Testis (tissue), 3 donors: ENCODE data around the gene POR. TPM values are rescaled to one million over a fixed set of nuclear protein-coding genes. Genes with fewer than 3 reads are reported as not detected.

Source experiments
- DNase-seq: peaks from one replicate; pipeline ENCODE4 v3.0.0-alpha.2; 2019
- H3K27ac ChIP-seq, 2 donors: fragments of 200-600 bp; sonication (generic); one replicate each; pipeline ENCODE4 v1.5.1; 2019
- H3K27me3 ChIP-seq: fragments of 200-600 bp; sonication (generic); one replicate; pipeline ENCODE4 v1.5.1; 2019
- H3K36me3 ChIP-seq: fragments of 200-600 bp; sonication (generic); one replicate; pipeline ENCODE4 v1.5.1; 2017; ENCODE audit warnings: low read depth; ENCODE audit errors: missing control alignments
- H3K4me1 ChIP-seq: fragments of 200-600 bp; sonication (generic); one replicate; pipeline ENCODE4 v1.5.1; 2019
- H3K4me3 ChIP-seq, 2 donors: fragments of 200-600 bp; sonication (generic); one replicate each; pipeline ENCODE4 v1.5.1; 2017 to 2019
- H3K9me3 ChIP-seq: fragments of 200-600 bp; sonication (generic); one replicate; pipeline ENCODE4 v1.5.1; 2017
- POLR2A ChIP-seq: fragments of 450-650 bp; IDR thresholded peaks from one replicate; pipeline ENCODE4 v1.6.1; 2017; ENCODE audit warnings: antibody characterized with exemption, mild to moderate bottlenecking, moderate library complexity
- WGBS, 2 donors: methylation state at CpG; one replicate each; pipeline ENCODE4 v1.1.5; 2018; 5-methylcytosine and 5-hydroxymethylcytosine counted together
- intact Hi-C: fragments of 100-400 bp; cut with DNase I; formaldehyde crosslinking; loops from one replicate; pipeline ENCODE4 v1.15.1; 2023; ENCODE audit warnings: low total_unique reads
- polyA plus RNA-seq: library from polyadenylated mRNA; stranded (reverse); fragments of 350-450 nt; fragmentation: Illumina TruSeq; extraction: RNeasy Lipid Tissue Mini Kit (QIAGEN cat#74804); gene quantifications from one replicate; pipeline ENCODE4 v1.2.3, GENCODE V29; 2014; ENCODE audit warnings: low read depth, low replicate concordance; ENCODE audit not compliant: insufficient read depth
- total RNA-seq, 2 donors: library from RNA; depleted of rRNA; stranded (reverse); fragments of >200 nt; gene quantifications; one replicate each; pipeline ENCODE4 v1.2.3, GENCODE V29; 2016
- TF ChIP-seq, protein P1 (sequence below), 3 experiments: fragments of 450-650 bp in 2 of 3; fragments of 200-600 bp in 1 of 3; sonication (generic) in 1 of 3; IDR thresholded peaks; one replicate each; pipeline ENCODE4 v1.5.1; 2016 to 2019; ENCODE audit warnings: antibody characterized with exemption in 3 of 3, mild to moderate bottlenecking in 2 of 3, moderate library complexity in 1 of 3

Gene POR
- total and polyA plus RNA-seq, 3 donors from 2014 or later, result 98.5 to 169 (median 122) TPM

- H3K27me3 ChIP-seq, result no peaks in the 10 kb centered on the region
- H3K36me3 ChIP-seq, result no peaks in the 10 kb centered on the region
- no peak overlapping the region for H3K4me3 ChIP-seq
- TF ChIP-seq POLR2A, result no peak
- H3K27ac ChIP-seq, result no peak overlapping the region
- intact Hi-C loops, result no loop called here
- WGBS, 2 donors, result 78 to 80% methylated on average over 8 of the region's 8 CpGs
- H3K9me3 ChIP-seq, result no peaks in the 10 kb centered on the region
- no peak for DNase-seq
- H3K4me1 ChIP-seq, result peaks cover 9% of the 10 kb centered on the region
Measured at GRCh38 chr7:75945297-75946168, 30.6 kb downstream of the POR start.

DNA sequence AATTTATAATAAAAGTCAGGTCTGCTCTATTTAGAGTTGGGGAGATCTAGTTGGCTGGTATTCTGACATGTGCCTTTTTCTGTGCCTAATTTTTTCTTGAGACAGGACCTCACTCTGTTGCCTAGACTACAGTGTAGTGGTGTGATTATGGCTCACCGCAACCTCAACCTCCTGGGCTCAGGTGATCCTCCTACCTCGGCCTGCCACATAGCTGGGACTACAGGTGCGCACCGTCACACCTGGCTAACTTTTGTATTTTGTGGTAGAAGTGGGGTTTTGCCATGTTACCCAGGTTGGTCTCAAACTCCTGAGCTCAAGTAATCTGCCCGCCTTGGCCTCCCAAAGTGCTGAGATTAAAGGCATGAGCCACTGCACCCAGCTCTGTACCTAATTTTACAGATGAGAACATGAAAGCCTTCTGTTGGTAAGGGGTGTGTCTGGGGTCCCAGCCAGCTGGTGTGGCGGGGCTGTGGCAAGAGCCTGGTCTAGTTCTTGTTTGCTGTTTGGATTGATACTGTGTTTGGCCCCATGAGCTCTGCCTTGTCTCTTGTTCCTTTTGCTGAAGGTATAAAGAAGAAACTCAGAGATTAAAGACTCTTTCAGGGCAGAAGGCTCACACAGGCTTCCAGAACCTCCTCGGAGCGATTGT, 31.4 kb downstream of the POR start:
- WGBS, 2 donors, result 83 to 86% methylated on average over 8 of the region's 8 CpGs
- no peak for TF ChIP-seq POLR2A
- TF ChIP-seq, protein P1, sequence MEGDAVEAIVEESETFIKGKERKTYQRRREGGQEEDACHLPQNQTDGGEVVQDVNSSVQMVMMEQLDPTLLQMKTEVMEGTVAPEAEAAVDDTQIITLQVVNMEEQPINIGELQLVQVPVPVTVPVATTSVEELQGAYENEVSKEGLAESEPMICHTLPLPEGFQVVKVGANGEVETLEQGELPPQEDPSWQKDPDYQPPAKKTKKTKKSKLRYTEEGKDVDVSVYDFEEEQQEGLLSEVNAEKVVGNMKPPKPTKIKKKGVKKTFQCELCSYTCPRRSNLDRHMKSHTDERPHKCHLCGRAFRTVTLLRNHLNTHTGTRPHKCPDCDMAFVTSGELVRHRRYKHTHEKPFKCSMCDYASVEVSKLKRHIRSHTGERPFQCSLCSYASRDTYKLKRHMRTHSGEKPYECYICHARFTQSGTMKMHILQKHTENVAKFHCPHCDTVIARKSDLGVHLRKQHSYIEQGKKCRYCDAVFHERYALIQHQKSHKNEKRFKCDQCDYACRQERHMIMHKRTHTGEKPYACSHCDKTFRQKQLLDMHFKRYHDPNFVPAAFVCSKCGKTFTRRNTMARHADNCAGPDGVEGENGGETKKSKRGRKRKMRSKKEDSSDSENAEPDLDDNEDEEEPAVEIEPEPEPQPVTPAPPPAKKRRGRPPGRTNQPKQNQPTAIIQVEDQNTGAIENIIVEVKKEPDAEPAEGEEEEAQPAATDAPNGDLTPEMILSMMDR (IDR thresholded peaks at IDR 0.05), result no peak
- no peaks in the 10 kb centered on the region for H3K36me3 ChIP-seq
- H3K4me1 ChIP-seq, result peaks cover 9% of the 10 kb centered on the region
- H3K4me3 ChIP-seq, result no peak overlapping the region
- no peaks in the 10 kb centered on the region for H3K27me3 ChIP-seq
- no peak for DNase-seq
- intact Hi-C loops, result no loop called here
- H3K9me3 ChIP-seq, result no peaks in the 10 kb centered on the region
- no peak overlapping the region for H3K27ac ChIP-seq

DNA sequence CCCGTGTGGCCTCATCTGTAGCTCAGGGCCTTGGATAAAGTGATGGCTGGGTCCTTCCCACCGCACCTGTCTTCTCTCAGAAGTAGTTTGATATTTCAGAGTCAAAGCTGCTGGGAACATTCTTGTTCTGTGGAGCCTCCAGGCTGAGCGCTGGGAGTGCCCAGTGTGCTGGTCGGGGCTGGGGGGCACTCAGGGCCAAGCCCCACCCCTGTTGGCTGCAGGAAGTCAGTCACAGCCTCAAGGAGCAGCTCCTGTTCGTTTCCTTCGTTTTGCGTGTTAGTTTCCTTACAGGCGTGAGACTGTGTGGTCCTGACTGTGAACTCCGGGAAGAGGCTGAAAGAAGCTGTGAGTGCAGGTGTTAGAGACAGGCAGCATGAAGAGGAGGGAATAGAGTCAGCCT, 33.2 kb downstream of the POR start:
- Histone ChIP-seq H3K27ac (no peak overlapping the region), H3K27me3 (no peaks in the 10 kb centered on the region), H3K9me3 (no peaks in the 10 kb centered on the region), H3K4me3 (no peak overlapping the region), H3K4me1 (peaks cover 9% of the 10 kb centered on the region), H3K36me3 (no peaks in the 10 kb centered on the region)
- no peak for DNase-seq
- whole genome bisulfite sequencing, 2 donors, result 51 to 59% methylated on average over 9 of the region's 9 CpGs
- TF ChIP-seq, protein P1 (IDR thresholded peaks at IDR 0.05), result no peak
- TF ChIP-seq POLR2A, result no peak
- intact Hi-C loops, result no loop called here

DNA sequence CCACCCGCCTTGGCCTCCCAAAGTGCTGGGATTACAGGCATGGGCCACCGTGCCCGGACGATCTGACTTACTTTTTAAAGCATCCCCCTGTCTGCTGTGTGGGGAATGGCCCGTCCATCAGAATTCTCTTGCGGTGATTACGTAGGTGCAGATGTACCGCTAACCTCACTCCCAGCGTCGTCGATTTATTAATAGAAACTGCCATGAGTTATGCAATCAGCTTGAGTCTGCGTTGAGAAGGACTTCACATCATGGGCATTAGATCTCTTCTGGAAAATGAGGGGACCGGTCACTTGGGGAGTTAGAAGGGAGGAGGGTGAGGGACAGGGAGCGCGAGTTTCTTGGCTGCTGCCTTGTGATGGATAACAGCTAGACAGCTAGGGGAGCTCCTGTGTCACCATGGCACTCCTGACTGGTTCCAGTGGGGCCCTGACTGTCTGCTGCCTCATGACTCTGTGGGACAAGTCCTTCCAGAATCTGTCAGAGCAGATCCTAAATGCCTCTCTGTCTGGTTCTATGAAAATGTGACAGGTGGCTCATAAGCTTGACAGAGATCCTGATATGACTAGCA, 35.2 kb downstream of the POR start:
- TF ChIP-seq, protein P1 (IDR thresholded peaks at IDR 0.05), result no peak
- TF ChIP-seq POLR2A, result no peak
- WGBS, 2 donors, result 84 to 89% methylated on average over 15 of the region's 15 CpGs
- Histone ChIP-seq H3K4me1 (peaks cover 13% of the 10 kb centered on the region), H3K4me3 (no peak overlapping the region), H3K9me3 (no peaks in the 10 kb centered on the region), H3K27ac (no peak overlapping the region), H3K27me3 (no peaks in the 10 kb centered on the region), H3K36me3 (no peaks in the 10 kb centered on the region)
- DNase-seq, result no peak
- intact Hi-C loops, result no loop called here

DNA sequence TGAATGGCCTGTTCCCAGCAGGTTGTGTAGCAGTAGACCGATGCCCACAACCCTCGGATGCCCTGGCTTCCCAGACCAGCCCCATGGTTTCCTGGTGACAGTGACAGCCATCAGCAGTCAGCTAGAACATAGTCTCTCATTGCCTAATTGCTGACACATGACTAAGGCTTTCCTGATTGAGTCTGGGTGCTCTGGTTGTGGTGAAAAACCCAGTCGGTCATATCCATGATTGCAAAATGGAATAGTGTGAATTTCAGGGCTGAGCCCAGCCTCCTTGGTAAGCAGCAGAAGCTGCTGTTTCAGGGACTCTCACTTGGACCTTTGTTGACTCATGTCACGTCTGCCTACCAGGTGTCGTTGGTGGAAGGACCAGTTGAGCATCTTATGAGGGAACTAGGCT, 36.6 kb downstream of the POR start:
- TF ChIP-seq POLR2A, result no peak
- H3K27ac ChIP-seq, result no peak overlapping the region
- 75 to 77% methylated on average over 3 to 5 of the region's 5 CpGs for WGBS, 2 donors
- H3K4me1 ChIP-seq, result peaks cover 13% of the 10 kb centered on the region
- no peak for DNase-seq
- no peaks in the 10 kb centered on the region for H3K27me3 ChIP-seq
- no peaks in the 10 kb centered on the region for H3K9me3 ChIP-seq
- intact Hi-C loops, result no loop called here
- H3K4me3 ChIP-seq, result no peak overlapping the region
- H3K36me3 ChIP-seq, result no peaks in the 10 kb centered on the region
